NCI-H2227 (cell line): ENCODE data around the gene C19orf25.
A peak's percentile ranks its signal among the peaks of the same experiment; 100 is the strongest.

Experiments
- DNase-seq: peaks from one replicate; lab custom pipeline; 2025; ENCODE audit not compliant: unreplicated experiment; lab: John Stamatoyannopoulos, UW

The C19orf25 gene

DNA sequence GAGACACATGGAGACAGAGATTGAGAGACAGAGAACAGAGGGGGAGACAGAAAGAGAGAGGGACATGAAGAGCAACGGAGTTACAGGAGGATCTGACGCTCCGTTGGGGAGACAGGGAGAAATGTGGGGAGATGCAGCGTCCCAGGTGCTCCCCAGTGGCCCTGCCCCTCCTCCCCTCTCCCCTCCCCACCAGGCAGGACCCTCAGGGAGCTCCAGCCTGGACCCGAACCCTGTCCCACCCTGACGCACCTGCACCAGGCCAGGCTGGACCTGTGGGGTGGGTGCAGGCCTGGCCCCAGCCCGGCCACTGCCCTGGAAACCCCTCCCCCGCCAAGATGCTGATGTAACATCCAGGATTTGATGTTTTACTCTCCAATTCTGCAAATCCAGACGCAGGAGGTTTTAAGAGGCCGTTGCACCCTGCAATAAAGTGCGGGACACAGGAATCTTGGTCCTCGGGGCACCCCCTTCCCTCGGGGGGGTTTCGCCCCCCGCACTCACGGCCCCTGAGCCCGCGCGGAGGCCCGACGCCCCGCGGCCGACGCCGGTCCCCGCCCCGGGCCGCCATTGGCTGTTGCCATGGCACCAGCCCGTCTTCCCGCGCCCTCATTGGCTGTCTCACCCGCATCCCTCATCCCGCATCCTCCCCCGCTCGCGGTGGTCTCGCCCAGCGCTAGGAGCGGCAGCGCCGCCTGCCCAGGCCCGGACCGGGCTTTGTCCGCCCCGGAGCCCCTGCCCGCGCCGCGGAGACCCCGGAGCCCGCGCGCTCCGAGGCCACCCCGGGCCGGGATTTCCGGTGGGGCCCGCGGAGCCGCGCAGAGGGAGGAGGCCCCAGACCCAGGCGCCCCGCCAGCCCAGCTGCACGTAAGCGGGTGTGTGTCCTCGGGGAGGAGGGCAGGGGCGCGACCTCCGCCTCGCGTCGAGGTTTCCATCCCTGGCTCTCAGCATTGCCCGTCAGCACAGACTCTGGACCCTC is 29.3 kb downstream of the C19orf25 start, which contains the start of gene APC2:
TSS of gene APC2 (plus strand) at position 655 of the 976 bp plus-strand sequence. CDS start 2,881 bp downstream, outside the sequence.
- peak; percentile 93 for DNase-seq

DNA sequence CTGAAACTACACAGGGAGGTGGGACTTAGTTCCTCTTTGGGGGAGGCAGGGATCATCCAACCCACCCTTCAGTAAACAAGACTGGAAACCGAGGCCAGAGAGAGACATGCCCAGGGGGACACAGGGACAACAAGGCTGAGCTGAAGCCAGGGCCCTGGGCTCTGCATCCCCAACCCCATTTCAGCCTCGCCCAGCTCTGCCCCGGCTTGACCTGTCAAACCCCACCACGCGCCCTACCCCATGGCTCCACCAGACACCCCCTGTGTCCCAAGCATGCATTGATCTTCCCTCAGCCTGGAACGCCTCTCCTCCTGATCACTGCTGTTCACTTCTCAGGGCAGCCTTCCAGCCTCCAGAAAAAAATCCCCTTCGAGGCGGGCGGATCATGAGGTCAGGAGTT is 31.1 kb downstream of the C19orf25 start:
- DNase-seq: no peak

DNA sequence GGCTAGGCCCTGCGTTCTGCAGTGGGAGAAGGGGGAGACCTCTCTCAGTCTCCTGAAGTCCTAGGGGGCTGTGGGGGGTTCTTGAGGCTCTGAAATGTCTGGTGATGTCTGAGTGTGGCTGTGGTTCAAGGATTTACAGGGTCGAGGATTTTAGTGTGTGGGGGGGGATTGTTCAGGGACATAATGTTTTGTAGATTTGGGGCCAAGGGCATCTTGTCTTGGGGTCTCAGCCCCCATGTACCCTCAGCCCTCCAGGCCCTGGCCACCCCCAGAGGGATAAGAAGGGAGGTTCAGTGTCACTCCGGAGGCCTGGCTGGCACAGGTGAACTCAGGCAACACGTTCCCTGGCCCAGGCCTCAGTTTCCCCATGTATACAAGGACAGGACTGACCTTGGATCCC is 31.5 kb downstream of the C19orf25 start:
- DNase-seq: no peak

DNA sequence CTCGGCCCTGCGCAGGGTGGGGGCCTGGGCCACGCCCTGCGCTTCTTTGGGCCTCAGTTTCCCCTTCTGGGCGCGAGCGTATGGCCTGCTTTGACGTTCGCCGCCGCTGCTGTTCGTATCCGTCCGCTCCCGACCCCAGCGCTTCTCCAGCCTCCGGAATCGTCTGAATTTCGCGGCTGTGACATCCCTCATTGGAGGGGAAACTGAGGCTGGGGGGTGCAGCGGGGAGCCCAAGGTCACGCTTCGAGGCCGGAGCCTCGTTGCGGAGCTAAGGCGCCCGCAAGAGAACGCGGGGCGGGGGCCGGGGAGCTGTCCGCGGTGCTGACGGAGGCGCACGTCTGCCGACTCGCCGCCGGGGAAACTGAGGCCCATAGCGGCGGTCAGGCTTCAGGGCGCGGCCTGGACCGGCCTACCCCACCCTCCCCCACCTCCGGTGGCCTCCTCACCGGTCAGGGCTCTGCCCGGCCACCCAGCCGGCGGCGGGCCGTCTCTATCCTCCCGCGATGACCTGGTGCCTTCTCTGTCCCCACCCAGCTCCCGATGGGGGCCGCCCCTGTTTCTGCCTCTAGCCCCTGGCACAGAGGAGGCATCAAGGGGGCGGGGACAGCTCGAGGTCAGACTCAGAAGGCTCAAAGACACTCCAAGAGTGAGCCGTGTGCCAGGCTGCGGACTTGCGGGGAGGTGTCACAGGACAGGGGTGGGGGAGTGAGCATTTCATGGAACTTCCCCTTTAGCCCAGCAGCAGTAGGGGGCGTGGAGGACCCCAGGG is 32.1 kb downstream of the C19orf25 start:
- peak; percentile 33 for DNase-seq

DNA sequence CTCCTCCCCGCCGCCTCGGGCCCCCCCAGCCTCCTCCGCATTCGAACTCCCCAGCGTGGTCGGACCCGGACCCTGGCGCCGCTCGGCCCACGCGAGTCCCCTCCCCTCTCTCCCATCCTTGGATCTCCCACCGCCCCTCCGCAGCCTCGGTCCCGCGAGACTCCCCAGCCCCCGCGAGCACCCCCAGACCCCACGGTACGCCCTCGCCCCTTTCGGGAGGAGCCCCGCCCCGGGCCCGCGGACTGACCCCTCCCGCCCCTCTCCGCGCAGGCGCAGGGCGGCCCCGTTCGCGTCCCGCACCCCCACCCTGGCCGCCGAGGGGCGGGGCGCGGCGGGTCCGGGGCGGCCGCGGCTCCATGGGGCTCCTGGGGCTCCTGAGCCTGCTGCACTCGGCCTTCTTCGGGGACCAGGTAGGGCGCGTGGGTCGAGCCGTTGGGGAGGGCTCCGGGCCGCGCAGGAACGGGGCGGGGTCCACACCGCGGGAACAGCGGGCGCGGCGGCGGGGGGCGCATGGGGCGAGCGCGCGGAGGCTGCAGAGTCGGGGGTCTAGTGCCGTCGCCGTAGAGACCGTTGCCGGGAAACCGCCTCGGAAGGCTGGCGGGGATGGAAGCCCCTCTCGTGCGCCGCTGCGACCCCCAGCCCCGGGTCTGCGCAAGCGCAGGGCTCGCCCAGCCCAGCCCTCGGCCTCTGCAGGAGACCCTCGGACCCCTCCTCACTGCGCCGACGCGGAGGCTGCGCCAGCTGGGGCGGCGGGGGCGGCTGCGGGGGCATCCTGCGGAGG is 32.9 kb downstream of the C19orf25 start:
- peak; percentile 86 for DNase-seq

GRCh38 chr19:1445185-1445931 is 33.7 kb downstream of the C19orf25 start:
- peak; percentile 78 for DNase-seq

- DNase-seq: no peak
Observed at GRCh38 chr19:1441677-1442438, 37.2 kb downstream of the C19orf25 start.

GRCh38 chr19:1441022-1441426 is 38.0 kb downstream of the C19orf25 start:
- no peak for DNase-seq

GRCh38 chr19:1440418-1440801 is 38.6 kb downstream of the C19orf25 start:
- no peak for DNase-seq

DNA sequence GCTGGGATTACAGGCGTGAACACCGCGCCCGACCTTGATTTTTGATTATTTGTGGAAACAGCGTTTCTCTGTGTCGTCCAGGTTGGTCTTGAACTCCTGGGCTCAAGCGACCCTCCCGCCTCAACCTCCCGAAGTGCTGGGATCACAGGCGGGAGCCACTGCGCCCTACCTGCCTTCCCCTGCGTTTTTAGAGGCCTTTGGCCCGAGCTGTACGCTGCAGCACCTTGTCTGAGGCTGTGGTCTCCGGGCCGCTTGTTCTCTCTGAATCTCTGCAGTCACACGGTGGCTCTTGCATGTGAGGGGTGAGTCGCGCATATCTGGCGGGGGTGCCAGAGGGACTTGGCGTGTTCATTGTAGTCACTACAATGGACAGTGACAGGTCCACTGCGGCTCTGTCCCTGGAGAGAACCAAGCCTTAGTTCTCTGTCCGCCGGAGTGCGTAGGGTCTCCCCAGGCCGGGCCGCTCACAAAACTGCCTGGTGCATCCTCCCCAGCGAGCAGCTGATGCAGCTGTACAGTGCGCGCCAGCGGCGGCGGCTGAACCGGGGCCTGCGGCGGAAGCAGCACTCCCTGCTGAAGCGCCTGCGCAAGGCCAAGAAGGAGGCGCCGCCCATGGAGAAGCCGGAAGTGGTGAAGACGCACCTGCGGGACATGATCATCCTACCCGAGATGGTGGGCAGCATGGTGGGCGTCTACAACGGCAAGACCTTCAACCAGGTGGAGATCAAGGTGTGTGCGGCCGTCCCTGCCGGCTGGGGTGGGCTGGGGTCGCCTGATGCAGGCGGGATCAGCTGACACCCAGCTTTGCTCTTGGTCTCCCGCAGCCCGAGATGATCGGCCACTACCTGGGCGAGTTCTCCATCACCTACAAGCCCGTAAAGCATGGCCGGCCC is 39.2 kb downstream of the C19orf25 start:
- peak; percentile 39 for DNase-seq

DNA sequence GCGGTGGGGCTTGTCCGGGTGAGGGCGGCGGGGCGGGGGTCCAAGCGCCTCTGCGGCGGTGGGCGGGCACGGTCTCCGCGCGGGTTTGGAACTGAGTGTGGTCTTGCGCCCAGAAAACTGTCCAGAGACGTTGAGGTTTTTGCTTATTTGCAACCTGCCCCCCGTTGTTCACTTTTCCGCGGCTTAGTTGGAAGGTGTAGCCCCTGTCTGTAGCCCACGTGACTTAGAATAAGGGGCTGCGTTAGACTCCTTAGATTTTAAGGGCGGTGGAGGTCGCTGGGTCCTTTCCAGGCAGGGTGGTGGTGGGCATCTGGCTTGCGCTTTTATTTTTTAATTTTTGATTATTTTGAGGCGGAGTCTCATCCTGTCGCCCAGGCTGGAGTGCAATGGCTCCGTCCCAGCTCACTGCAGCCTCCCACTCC is 40.1 kb downstream of the C19orf25 start:
- DNase-seq: no peak

DNA sequence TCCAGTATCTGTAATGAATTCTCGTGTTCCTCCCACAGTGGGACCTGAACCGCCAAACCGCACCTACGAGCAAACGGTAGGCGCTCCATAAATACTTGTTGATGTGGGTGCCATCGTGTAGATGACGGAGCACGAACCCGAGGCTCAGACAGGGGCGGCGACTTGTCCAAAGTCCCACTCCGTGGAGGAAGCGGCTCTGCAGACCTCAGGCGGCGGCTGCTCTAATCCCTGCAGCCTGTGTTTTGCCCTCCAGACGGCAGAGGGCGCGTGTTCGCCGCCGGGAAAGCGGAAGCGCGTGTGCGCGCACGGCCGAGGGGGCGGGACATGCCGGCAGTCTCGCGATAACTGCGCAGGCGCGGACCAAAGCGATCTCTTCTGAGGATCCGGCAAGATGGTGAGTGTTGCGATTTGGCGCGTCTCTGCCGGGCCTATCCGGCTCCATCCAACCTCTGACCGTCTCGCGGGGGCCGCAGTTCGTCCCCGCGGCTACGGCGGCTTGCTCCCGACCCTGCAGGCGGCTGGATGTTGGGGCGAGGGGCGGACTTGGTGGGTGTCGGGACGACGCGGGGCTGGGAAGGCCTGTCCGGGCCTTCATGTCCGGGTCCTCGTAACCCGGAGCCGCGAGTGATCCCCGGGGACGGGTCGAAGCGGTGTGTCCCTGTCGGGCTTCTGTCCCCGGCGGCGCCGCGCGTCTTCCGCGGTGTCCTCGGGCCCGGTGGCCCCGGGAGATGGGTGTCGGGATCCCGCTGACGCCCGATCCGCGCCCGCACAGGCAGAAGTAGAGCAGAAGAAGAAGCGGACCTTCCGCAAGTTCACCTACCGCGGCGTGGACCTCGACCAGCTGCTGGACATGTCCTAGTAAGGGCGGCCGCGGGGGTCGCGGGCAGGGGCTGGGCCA is 40.7 kb downstream of the C19orf25 start, which contains the start of gene RPS15:
TSS of gene RPS15 (plus strand) at position 362 of the 898 bp plus-strand sequence. CDS start at position 392, 30 bp downstream.
- peak; percentile 94 for DNase-seq

GRCh38 chr19:1437609-1438008 is 41.4 kb downstream of the C19orf25 start:
- no peak for DNase-seq

DNA sequence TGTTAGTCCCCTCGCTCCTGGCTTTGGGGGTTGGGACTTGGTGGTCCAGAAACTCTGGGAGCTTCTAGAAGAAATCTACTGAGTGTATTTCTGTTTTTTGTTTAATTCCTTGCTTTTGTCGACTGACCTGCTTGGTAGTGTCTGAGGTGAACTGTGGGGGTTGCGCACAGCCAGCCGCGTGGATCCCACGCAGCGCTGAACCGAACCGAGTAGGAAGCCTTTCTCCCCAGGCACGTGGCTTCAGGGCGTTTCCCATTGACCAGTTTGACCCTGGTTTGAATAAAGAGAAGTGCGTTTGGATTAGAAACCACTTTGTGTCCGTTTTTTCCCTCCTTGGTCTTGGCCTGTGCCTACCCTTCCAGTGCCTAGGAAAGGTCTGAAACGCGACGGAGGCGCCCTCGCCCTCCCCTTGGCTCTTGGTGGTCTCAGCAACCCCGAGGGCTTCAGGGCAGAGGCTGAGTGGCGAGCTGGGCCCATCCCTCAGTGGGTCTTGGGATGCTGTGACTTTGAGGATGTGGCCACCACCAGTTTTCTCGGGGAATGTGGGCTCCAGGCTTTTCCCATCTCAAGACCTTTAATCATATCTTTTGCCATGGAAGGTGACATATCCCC is 43.5 kb downstream of the C19orf25 start:
- DNase-seq: no peak

DNA sequence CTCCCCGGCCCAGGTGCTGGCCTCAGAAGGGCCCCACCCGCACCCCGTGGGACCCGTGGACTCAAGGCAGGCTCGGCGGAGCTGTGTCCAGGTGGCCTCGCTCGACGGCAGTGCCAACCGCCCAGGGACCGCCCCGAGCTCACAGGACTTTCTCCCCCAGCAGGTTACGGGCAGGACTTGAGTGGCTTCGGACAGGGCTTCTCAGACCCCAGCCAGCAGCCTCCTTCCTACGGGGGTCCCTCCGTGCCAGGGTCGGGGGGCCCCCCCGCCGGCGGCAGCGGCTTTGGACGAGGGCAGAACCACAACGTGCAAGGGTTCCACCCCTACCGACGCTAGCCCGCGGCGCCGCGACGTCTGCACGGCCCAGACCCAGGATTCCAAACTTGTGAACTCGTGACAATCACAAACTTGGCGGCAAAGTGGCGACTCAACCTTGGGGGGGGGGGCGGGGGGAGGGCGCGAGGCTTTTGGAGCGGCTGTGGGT is 44.4 kb downstream of the C19orf25 start:
- DNase-seq: no peak

- DNase-seq: no peak
Observed at GRCh38 chr19:1434040-1434366, 45.0 kb downstream of the C19orf25 start.
